ENCODE data around the gene CDC42SE2.
"Not testable (repeated sequence)": the region's sequence is repeated elsewhere in the genome, so short reads cannot be mapped to it uniquely, and the experiment has no call there.

The CDC42SE2 gene

DNA sequence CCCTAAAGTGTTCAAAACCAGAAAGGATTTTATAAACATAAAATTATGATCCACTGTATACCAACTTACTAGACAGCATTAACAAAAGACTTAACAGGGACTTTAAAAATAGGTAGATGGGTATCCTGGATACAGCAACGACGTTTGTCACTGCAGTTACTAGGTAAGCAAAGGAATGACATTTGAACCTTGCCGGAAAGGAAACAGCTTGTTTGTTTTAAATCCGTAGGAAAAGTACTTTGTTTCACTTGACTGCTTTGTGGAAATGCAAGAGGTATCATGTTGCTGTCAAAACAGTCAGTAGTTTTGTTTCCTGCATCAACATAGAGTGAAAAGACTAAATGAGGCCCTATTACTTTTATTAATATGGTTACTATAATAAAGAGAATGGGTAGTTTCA, 122.9 kb downstream of the CDC42SE2 start:
- DNase-seq (ENCODE audit: low read depth in 2 of 3, low spot score in 2 of 3): no peak

DNA sequence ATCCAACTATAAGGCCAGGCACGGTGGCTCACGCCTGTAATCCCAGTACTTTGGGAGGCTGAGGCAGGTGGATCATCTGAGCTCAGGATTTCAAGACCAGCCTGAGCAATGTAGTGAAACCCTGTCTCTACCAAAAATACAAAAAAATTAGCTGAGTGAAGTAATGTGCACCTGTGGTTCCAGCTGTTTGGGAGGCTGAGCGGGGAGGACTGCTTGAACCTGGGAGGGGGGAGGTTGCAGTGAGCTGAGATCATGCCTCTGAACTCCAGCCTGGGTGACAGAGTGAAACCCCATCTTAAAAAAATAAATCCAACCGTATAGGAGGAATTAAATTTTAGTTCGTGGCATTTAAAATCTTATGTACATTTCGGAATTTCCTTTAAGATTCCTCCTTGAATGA, 123.4 kb downstream of the CDC42SE2 start:
- no peak for DNase-seq (ENCODE audit: low read depth in 2 of 3, low spot score in 2 of 3)

DNA sequence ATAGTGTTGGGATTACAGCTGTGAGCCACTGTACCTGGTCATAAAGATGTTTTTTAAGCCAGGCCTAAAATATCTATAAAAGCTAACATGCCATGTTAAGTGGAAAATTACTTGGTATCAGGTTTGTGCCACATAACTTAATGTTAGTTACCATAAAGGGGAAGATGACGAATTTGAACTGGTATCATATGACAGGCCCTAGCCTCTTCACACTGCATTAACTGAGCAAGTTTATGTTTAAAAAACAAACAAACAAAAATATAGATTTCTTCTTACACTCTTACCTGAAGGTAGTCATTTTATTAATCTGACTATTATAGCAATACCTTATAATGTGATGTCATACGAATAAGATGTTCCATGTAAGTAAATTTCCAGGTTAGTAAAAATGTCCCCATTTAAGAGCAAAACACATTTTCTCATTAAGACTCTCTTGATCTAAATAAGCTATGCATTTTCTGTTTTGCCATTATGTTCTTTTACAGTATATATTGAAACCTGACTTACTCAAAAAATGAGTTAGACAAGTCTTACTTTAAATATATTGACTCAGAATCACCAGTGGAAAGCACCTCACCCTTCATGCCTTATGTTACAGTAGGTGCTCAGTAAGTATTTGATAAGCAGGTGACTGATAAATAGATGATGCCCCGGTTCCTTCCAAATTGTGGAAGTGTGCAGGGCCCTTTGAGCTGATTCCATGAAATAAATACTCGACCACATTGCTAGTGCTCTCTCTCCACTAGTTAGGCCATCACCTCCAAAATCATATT, 125.4 kb downstream of the CDC42SE2 start:
- no peak for DNase-seq (ENCODE audit: low read depth in 2 of 3, low spot score in 2 of 3)

DNA sequence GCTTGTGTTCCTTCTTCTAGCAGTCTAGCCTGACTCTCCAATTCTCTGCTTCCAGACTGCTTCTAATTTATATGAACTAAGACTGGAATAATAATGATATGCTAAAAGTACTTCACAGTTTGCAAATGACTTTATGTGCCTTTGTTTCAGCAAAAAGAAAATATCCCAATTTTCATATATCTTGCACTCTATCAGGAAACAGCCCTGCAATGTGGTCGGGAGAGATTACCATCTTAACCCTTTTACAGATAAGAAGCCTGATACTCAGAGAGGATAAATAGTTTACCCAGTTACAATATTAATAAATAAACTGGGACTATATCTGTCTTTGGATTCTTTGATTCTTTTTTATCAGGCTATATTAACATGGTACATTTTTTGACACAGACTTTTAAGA, 126.0 kb downstream of the CDC42SE2 start:
- DNase-seq (ENCODE audit: low read depth in 2 of 3, low spot score in 2 of 3): no peak

DNA sequence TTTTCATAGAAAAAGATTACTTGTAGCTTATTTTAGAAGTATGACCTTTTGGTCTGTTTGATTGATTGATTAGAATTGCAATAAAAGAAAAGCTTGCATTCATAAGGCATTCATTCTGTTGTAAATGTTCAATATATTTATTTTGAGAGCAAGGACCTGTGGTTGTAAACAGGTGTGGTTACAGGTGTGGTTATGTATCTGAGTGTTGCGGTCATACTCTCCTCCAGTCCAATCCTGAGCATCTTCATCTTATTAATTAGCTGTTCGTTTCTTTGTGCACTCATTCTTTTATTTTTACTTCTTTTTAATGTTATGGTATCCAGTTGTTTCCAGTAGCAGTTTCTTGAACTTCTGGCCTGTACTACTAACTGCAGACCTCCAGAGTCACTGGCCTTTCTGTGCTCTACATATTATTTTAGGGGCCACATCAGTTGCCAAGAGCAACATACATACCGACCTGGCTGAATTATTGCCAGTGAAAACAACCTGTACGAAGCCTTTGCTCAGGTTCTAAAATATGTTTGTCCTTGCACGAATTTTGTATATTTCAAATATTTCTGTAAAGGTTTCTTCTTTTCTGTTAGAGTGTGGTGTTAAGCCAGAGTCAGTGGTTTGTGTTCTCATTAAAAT, 128.7 kb downstream of the CDC42SE2 start:
- no peak for DNase-seq (ENCODE audit: low read depth in 2 of 3, low spot score in 2 of 3)

DNA sequence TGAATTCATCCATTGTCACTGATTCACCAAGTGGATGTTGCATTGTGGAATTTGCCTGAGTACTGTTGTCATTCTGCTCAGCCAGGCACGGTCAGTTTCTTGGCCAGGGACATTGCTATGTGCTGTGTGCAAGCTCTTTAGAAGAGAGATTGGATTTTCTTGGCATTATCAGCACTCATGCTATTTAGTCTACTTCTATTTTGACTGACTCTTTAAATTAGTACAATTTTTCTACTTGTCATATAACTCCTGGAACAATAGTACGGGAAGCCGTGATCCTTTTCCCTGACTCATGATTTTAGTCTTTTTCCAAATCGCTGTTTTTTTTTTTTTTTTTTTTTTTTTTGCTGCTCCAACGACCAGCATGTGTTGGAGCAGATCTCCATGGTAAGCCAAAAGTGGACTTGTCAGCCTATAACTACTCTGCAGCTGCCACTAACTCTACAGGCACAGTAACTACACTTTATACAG, 129.7 kb downstream of the CDC42SE2 start:
- no peak for DNase-seq (ENCODE audit: low read depth in 2 of 3, low spot score in 2 of 3)

DNA sequence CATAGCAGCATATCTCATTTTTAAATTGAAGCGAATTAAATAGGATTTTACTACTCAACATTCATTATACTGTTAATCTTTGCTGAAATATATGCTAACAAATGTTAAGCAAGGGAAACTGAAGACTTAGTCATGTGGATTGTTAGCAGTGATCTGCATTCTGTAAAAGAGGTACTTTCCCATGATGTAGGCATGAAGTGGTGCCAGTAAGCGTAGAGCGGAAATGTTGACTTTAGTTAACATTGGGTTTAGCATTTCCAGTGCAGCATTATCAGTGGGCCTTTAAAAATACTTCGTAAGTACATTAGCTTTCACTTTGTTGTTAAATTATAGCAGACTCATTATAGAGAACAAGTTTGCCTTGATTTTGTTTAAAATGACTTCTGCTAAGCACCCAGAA, 130.3 kb downstream of the CDC42SE2 start:
- no peak for DNase-seq (ENCODE audit: low read depth in 2 of 3, low spot score in 2 of 3)

DNA sequence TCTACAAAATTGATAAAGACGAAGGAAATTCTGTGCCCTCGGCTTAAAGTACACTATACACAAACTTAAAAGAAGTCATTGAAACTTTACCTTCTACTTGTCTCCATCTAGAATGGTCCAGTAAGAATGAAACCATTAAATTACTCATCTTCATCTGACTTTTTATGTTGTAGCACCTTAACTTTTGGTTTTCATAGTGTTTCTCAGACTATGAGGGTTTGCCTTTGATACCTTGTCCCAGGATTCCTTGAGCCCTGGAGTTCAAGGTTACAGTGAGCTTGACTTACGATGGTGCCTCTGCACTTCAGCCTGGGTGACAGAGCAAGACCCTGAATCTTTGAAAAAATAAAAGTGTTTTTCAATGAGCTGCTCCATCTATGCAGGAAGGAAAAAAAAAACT, 132.2 kb downstream of the CDC42SE2 start:
- DNase-seq (ENCODE audit: low read depth in 2 of 3, low spot score in 2 of 3): no peak

DNA sequence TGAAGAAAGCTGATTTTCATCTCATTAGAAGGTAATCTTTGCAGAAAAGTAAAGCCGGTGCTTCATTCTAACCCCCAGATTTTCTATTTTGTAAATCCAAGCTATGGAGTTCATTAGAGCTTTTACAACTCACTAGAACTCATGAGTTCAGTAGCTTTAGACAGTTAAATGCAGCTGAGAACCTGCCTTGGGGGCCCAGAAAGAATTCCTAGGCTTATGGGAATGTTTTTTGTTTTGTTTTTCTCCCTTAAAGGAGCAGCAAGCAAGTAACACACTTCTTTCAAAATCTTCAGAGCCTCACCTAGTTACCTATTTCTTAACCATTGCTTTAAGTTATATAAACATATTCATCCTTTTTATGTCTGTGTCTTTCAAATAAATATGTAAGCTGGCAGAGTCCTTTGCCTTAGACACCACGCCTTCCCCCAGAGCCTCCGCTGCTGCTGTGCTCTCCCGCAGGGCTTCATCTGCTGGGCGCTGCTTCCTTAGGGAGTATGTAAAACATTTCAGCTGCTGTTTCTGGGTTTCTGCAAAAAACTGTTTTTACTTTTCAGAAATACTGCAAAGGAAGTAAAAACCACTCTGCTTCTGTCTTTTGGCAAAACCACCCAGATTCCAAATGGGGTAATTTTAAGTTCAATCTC, 132.9 kb downstream of the CDC42SE2 start:
- no peak for DNase-seq (ENCODE audit: low read depth in 2 of 3, low spot score in 2 of 3)

DNA sequence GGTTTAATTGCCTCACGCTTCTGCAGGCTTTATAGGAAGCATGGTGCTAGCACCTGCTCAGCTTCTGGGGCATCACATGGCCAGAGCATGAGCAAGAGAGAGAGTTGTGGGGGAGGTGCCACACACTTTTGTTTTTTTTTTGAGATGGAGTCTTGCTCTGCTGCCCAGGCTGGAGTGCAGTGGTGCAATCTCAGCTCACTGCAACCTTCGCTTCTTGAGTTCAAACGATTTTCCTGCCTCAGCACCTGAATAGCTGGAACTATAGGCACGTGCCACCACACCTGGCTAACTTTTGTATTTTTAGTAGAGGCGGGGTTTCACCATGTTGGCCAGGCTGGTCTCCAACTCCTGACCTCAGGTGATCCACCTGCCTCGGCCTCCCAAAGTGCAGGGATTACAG, 135.2 kb downstream of the CDC42SE2 start:
- DNase-seq (ENCODE audit: low read depth in 2 of 3, low spot score in 2 of 3): not testable (repeated sequence)

DNA sequence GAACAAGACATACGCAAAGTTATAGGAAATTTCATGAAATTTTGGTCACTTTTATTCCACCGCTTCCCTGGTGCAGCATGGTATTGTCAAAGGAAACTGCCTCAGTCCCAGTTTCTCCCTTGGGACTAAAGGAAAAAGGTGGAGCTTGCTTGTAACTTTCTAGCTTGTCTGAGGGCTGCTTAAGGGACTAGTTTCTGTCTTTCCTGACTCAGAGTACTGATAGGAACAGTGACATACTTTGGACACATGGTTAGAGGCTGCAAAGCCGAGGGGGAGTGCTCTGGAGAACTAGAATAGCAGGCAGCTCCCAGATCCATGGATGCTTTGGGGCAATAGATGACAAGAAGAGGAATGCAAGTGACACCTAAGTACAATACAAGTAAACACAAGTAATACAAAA, 136.7 kb downstream of the CDC42SE2 start:
- DNase-seq (ENCODE audit: low read depth in 2 of 3, low spot score in 2 of 3): no peak

DNA sequence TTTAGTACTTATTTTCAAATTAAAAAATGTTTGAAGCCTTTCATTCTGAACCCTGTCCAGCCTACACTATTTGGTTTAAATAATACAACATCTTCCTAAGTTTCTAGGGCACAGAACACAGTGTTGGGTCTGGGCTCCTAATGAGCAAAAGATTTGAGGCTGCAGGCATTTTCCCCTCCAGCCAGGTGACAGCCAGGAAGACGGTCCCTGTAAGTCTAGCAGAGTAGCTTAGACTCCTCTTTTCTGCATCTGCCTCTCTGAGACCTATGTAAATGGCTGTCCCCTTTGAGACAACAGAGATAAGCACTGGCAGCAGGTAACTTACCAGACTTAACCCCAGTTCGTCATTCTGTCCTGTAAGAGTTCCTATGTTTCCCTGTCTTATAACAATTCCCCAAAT, 141.8 kb downstream of the CDC42SE2 start:
- DNase-seq (ENCODE audit: low read depth in 2 of 3, low spot score in 2 of 3): no peak

DNA sequence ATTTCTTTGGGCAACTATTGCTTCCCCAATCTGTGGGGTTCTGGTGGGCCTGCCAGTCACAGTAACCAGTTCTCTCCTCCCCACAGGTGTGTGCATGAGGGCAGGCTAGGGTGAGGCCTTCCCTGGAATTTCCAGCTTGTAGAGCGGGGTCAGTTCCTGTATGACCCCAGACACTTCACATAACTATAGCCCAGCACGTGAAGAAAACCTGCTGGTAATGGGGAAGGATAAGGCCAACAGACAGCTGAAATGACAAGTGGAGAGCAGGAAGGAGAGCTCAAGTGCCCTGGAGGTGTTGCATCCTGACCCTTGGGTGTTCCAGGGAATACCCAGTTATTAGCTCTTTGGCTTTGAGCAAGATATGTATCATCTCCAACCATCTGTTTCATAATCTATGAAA, 142.2 kb downstream of the CDC42SE2 start:
- no peak for DNase-seq (ENCODE audit: low read depth in 2 of 3, low spot score in 2 of 3)

DNA sequence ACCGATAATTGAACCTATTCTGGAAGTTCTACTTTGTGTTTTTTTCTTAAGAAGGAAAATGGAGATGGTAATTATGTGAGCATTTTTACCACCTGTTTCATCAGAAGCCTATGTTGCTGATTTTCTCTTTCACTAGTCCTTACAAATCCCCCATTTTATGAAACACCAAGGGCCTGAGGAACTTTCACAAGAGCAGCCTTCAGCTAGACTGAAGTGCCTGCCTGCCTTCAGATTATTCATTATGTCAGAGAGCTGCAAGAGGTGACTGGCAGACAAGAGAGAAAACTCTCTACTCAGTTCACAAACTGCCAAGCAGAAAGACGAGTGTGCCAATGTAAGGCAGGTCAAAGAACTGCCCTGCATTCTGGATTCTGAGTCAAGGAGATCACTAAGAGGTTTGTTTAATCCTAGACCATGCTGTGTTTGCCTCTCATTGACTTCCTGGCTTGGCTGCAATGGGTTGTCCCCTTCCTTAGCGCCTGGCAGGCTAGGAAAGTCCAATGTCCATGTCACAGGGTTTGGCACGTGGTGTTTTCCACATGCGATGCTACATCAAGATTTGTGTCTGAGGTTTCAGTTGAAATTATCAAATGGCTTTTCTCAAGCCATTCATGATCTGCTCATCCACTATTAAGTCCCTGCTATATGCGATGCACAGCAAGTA, 143.3 kb downstream of the CDC42SE2 start:
- DNase-seq (ENCODE audit: low read depth in 2 of 3, low spot score in 2 of 3): no peak

DNA sequence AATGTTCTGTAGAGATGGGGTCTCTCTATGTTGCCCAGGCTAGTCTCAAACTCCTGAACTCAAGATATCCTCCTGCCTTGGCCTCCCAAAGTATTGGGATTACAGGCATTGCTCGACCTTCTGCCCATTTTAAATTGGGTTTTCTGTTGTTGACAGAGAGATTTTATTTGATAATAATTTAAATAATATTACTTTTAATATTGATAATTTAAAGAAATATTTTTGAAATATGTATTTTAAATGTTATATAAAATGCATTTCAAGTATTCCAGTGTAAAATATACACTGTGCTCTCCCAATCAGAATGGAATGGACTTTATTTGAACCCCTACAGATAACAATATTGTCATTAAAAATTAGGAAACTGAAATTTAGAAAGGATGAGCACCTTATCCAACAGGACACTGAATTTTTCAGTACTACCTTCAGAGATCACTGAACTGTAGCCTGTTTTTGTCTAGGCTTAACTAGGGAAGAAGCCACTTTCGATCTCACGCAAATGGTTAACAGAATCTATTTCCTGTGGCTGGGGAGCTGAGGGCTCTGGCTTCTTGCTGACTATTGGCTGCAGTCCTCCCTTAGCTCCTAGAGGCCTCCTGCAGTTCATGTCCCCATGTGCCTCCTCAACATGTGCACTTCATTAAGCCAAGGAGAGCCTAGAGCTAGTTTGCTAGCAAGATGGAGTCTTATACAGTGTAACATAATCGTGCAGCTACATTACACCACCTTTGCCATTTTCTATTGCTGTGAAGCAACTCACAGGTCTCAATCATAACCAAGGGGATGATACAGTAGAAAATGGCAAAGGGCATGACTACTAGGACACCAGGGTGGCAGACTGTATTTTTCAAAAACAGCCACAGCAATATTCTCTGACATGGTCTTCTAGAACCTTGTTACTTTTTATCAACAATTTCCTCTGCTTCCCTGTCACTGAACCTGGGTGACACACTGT, 150.0 kb downstream of the CDC42SE2 start:
- no peak for DNase-seq (ENCODE audit: low read depth in 2 of 3, low spot score in 2 of 3)

DNA sequence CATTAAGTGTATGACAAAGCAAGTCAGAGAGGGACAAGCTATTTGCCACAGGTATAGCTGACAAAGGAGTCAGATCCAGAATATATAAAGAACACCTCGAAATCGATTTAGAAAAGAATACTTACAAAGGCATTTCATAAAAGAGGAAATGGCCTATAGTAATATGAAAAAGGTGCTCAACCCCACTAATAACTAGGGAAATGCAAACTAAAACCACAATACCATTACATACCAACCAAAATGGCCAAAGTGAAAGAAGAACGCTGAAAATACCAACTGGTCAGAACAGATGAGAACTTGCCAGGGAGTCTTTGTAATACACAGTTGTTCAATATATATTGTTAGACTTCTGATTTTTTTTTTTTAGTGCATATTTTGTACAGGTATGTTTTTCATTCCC, 152.9 kb downstream of the CDC42SE2 start:
- DNase-seq (ENCODE audit: low read depth in 2 of 3, low spot score in 2 of 3): no peak

DNA sequence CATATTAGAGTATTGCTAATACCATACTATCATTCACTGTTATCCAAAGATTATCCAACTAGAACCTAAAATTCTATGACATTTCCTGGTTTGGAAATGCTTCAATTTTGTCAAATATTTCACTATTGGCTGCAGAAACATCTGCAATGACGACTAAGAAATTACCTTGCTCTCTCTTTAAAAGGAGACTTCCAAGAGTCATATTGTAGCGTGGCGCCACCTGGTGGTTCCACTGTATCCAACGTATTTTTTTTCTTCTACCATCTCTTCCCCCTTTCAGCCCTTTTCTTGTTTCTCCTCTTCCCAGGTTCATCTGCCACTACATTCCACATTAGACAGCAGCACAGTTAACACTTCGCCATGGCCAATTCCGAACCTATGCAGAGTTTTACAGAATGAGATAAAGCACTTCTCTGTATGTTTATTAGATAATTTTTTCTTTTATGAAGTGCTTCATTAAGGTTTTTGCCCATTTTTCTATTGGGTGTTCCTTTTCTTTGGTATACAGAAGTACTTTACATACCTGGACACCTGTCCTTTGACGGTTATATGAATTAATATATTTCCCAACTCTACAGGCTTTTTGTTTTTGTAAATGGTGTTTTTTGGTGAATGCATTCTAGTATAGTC, 153.5 kb downstream of the CDC42SE2 start:
- DNase-seq (ENCODE audit: low read depth in 2 of 3, low spot score in 2 of 3): peak; percentile 42 to 69 (median 64)

DNA sequence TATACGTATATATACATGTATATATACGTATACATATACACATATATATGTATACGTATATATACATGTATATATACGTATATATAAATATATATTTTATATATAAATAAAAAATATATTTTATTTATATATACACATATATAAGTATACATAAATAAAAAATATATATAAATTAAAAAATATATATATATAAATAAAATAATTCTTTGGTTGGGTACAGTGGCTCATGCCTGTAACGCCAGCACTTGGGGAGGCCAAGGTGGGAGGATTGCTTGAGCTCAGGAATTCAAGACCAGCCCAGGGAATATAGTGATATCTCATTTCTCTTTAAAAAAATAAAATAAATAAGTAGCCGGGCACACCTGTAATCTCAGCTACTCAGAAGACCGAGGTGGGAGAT, 155.0 kb downstream of the CDC42SE2 start:
- DNase-seq (ENCODE audit: low read depth in 2 of 3, low spot score in 2 of 3): no peak

DNA sequence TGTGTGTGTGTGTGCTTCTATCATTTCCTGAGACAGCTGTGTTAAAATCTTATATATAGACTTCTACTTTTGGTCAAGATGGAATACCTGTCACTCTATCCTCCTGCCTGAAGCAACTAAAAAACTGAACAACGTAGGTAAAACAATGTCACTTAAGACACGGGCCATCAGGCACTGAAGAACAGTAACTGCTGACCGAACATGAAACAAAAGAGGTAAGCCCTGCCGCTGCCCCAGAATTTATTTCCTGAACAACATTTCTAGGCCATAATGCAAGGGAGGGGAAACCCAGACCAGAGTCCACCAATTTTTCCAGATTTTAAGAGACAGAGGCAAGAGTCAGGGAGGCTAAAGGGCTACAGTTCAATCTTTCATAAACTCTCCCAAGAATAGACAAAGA, 156.0 kb downstream of the CDC42SE2 start:
- no peak for DNase-seq (ENCODE audit: low read depth in 2 of 3, low spot score in 2 of 3)

DNA sequence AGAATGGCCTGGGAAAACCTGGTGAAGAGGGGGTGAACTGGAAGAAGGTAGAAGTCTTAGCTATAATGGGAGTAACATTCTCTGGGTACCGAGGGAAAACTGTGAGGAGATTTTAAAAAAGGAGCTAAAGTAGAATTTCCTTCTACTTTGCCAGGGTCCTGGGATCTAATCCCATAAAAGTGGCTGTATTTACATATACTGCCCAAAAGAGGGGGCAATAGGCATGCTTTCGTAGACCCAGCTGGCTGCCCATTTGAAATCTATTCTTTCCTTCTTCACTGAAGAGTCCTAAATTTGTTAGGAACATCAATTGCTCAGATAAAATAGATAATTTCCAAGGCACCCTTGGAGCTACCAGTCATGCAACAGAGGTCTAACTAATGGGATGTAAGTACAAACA, 159.2 kb downstream of the CDC42SE2 start:
- no peak for DNase-seq (ENCODE audit: low read depth in 2 of 3, low spot score in 2 of 3)

Measured in activated CD8-positive, alpha-beta memory T cell treated with anti-CD3 and anti-CD28 coated beads for 48 hours (primary cell).